ENCODE data around the gene IL15.
"Not testable (repeated sequence)": the region's sequence is repeated elsewhere in the genome, so short reads cannot be mapped to it uniquely, and the experiment has no call there.

The IL15 gene

DNA sequence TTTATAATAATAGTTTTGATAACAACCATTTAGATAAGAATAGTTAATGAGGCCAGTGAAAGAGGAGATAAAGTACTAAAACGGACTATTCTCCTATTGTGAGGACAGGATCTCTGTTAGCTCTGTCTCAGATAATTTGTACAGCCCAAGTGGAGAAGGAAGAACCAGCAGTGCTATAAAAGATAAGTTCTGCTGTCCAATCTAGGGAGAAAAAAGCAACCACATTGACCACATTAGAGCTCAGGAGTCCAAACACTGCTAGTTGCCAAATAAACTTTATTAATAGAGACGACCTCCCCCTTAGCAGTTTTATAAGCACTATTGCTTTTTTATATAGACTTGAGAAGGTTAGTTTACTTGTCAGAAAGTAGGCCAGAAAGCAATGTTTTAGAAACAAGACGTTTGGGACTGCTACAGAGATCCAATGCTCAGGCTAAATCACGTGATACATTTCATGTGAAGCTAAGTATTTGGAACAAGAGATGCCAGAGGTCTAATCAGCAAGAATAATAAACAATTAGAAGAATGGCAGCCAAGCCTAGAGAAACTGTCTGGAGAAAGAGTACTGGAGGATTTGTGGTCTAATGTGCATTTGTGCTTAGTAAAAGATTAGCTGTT lies 15.9 kb downstream of the IL15 start:
- no peak for DNase-seq

GRCh38 chr4:141654098-141654497 lies 17.7 kb downstream of the IL15 start:
- DNase-seq: no peak

DNA sequence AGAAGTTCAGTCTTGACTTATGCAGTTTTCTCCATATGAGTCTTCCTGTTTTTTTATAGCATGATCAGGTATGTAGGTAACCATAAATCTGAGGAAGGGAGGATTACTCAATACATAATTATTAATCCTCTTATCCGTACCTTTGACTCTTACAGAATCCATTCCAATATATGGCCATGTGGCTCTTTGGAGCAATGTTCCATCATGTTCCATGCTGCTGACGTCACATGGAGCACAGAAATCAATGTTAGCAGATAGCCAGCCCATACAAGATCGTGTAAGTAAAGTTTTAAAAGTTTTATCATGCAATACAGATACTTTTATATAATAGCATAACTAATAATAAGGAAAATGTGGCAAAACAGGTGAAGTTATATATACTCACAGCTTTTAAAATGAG lies 19.6 kb downstream of the IL15 start:
- no peak for DNase-seq

GRCh38 chr4:141657550-141658250 lies 21.3 kb downstream of the IL15 start:
- no peak for DNase-seq

DNA sequence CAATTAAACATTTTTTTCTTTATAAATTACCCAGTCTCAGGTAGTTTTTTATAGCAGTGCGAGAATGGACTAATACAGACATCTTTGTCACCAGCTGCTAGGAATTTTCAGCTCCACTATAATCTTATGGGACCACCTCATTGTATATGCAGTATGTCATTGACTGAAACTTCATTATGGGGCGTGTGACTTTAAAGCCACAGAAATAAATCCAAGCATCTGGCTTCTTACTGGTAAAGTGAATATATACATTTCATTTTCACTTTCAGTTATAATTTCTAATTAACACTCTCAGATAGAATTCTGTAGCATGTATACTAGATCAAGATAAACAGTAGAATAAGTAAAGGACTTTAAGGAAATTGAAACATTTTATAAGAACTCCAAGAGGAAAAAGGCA lies 21.9 kb downstream of the IL15 start:
- DNase-seq: no peak

DNA sequence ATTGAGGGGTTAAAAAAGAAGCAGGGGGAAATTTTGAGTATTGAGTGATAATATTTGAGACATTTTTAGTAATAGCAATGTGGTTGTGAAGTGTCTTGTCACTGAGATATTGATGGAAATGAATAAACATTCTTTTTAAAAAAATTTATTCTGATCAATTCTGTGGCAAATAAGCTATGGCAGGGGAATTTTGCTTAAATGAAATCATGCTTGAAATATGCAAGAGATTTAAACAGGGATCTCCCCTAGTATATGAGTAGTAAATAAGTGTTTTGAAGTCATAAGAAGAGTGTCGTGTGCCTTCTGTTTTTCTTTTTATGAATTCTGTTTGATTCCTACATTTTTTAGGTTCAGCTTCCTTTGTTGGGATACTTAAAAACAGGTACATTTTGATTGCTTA lies 23.2 kb downstream of the IL15 start:
- no peak for DNase-seq

GRCh38 chr4:141660880-141661279 lies 24.5 kb downstream of the IL15 start:
- no peak for DNase-seq

- DNase-seq: no peak
Observed at GRCh38 chr4:141668200-141668910, 32.0 kb downstream of the IL15 start.

DNA sequence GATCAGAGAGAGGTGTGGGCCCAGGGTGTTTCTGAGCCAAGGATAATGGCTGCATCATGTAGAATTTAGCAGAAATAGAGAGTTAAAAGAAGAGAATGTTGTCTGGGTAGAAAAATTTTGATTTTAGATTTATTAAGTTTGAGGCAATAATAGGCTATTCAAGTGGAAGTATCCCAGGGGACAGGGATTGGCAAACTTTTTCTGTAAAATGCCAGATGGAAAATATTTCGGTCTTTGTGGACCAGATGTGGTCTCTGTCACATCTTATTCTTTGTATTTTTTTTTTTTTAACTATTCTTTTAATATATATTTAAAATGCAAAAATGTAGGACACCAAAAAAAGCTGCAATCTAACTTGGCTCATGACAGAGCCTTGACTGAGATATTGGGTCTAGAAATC lies 33.1 kb downstream of the IL15 start:
- no peak for DNase-seq

DNA sequence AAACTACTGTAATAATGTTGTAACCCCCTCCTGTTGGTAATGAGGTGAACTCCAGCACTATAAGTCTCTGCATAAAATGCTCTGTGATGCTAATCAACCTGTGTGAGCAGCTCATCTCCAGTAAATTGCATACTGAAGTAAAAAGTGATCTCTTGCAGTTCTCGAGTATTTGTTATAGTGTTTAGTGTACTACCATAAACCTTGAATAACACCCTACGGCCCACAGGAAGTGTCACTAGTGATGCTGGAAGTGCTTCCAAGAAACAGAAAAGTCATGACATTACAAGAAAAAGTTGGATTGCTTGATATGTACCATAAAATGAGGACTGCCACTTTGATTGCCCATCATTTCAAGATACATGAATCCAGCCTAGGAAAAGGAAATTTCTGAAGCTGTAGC lies 39.0 kb downstream of the IL15 start:
- DNase-seq: no peak

GRCh38 chr4:141676087-141676670 lies 39.8 kb downstream of the IL15 start:
- DNase-seq: no peak

DNA sequence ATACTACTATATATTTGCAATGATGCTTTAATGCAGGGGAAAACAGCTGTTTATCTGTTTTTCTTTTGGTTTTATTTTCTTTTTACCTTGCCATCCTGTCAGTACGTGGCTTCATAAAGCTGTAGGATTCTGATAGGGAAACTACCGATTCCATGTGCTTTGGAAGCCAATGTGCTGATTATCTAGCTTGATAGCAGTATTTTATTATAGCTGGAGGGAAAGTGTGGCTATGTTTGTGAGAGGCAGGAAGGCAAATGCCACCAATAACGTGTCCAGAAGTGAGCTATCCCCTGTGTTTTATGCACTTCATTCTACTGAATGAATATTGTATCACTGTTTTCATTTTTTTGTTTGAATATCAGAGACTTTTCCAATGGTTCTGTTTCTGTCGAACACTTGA lies 43.7 kb downstream of the IL15 start:
- no peak for DNase-seq

GRCh38 chr4:141684785-141685184 lies 48.4 kb downstream of the IL15 start:
- DNase-seq: no peak

DNA sequence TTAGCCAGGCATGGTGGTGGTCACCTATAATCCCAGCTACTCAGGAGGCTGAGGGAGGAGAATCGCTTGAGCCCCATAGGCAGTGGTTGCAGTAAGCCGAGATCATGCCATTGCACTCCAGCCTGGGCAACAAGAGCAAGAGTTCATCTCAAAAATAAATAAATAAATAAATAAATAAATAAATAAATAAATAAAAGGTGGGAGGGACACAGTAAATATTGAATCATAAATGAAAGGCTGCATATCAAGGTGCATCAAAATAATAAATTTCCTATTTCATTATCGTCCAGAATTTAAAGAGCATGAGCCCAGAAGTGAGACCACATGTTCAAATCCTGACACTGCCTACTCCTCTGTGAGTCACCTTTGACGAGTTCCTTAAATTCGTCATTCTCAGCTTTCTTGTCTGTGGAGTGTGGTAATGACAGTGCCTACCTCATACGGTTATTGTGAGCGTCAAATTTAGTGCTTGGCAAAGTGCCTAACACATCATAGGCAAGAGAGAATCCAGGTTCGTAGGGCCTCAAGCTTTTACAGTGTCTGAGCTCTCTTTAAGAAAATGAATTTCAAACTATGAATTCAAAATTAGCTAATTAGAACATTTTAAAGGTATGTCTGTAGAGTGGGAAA lies 49.9 kb downstream of the IL15 start:
- DNase-seq: peak; percentile 4

GRCh38 chr4:141686879-141687278 lies 50.5 kb downstream of the IL15 start:
- no peak for DNase-seq

- DNase-seq: not testable (repeated sequence)
Observed at GRCh38 chr4:141689726-141690296, 53.4 kb downstream of the IL15 start.

DNA sequence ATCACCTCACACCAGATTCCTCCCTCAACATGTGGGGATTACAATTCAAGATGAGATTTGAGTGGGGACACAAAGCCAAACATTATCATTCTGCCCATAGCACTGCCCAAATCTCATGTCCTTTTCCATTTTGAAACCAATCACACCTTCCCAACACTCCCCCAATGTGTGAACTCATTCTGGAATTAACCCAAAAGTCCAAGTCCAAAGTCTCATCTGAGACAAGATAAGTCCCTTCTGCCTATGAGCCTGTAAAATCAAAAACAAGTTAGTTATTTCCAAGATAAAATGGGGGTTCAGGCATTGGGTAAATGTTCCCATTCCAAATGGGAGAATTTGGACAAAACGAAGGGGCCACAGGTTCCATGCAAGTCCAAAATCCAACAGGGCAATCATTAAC lies 54.9 kb downstream of the IL15 start:
- DNase-seq: not testable (repeated sequence)

- no peak for DNase-seq
Observed at GRCh38 chr4:141692081-141692480, 55.7 kb downstream of the IL15 start.

DNA sequence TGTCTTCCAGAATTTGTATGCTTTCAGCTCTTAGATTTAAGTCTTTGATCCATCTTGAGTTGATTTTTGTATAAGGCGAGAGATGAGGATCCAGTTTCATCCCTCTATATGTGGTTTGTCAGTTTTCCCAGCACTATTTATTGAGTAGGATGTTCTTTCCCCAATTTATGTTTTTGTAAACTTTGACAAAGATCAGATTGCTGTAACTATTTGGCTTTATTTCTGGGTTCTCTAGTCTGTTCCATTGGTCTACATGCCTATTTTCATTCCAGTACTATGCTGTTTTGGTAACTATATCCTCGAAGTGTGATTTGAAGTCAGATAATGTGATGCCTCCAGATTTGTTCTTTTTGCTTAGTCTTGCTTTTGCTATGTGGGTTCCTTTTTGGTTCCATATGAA lies 60.7 kb downstream of the IL15 start:
- no peak for DNase-seq

DNA sequence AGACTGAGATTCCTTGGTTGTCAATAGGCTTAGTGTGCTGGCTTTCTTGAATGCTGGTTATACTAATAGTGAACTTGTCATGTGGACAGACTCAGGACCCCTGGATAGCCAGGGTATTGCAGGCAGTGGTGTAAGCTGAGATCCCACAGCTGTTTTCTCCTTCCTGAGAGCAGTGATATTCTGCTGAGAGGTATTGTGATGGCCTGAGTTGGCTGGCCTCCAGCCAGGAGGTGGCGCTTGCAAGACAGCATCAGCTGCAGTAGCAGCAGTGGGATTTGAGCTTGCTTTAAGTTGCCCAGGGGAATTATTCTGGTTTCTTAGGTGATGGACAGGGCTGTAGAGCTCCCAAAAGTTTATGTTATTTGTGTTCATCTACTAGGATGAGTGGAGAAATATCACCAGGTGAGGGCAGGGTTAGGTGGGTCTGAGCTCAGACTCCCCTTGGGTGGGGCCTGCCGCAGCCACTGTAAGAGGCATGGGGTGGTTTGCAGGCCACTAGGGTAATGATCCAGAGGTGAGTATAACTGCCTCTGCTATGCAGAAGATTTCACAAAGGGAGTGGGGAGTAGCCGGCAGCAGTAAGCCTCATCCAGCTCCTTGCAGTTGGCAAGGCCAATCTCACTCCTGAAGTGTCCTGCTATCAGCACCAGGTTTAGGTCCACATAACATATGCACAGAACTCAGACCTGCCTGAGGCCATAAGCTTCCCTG lies 66.2 kb downstream of the IL15 start:
- peak; percentile 8 for DNase-seq

DNA sequence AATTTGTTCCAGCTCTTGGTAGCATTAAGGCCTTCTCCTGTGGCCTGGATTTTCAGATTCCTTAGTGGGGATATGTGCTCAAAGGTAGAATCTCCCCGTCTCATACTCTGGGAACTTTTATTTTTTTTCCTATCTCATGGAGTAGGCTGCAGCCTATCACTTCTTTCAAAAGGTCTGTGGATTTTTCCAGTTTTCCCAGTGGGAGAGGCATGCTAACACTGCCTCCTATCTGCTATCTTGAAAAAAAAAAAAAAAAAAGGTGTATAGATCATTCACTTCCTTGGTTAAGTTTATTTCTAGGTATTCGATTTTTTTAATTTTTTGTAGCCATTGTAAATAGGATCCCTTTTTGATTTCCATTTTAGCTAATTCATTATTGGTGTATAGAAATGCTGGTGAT lies 67.1 kb downstream of the IL15 start:
- DNase-seq: no peak

GRCh38 chr4:141705048-141705746 lies 68.8 kb downstream of the IL15 start:
- DNase-seq: no peak
